NOMO-1 (cell line): ENCODE measurements around the gene OBSCN.
"Not testable (repeated sequence)": the region's sequence is repeated elsewhere in the genome, so short reads cannot be mapped to it uniquely, and the experiment has no call there.

Experiments used
- DNase-seq, 2 experiments: peaks; one replicate each; lab custom pipeline; 2025; ENCODE audit not compliant: unreplicated experiment in 2 of 2; lab: John Stamatoyannopoulos, UW

The OBSCN gene

DNA sequence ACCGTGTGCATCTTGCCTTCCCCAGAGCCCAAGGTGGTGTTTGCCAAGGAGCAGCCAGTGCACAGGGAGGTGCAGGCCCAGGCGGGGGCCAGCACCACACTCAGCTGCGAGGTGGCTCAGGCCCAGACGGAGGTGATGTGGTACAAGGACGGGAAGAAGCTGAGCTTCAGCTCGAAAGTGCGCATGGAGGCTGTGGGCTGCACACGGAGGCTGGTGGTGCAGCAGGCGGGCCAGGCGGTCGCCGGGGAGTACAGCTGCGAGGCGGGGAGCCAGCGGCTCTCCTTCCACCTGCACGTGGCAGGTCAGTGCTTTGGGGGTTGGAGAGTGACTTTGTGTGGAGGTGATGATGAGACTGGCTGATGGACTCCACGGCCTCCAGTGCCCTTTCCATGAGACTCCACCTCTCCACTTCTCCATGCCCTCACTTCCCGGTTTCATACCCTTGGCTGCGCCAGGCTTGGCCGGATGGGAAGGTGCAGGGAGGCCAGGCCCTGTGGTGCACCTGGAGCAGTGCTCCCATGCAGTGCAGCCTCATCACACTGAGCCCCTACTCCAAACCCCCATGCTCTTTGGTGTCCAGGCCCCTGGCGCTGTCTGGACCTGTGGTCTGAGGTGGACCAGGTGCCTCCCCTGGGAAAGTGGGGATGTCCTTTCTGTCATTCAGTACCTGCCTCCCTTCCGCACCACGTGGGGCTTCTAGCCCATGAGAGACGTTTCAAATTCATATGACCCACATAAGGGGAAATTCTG is 49.0 kb downstream of the OBSCN start:
- DNase-seq: no peak

DNA sequence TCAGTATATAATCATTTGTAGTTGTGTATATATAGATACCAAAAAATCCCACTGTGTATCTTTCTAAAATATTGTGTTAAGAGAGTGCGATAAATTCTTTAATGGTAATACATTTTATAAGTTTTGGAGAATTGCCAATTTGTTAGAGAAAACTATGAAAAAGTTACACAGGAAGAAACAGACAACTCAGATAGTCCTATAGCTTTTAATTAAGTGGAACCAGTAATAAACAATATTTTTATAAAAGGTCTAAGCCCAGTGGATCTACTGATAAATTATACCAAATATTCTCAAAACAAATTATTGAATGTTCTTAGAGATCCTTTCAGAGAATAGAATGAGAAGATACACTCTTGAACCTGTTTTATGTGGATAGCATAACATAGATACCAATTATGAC is 50.6 kb downstream of the OBSCN start:
- DNase-seq: no peak

- no peak for DNase-seq
Measured at GRCh38 chr1:228259368-228259894, 51.6 kb downstream of the OBSCN start.

GRCh38 chr1:228259951-228260350 is 52.1 kb downstream of the OBSCN start:
- no peak for DNase-seq

GRCh38 chr1:228261706-228262105 is 53.9 kb downstream of the OBSCN start:
- DNase-seq: no peak

- DNase-seq: no peak
Measured at GRCh38 chr1:228262475-228262874, 54.6 kb downstream of the OBSCN start.

GRCh38 chr1:228263636-228264035 is 55.8 kb downstream of the OBSCN start:
- no peak for DNase-seq

- DNase-seq: no peak
Measured at GRCh38 chr1:228264090-228264829, 56.4 kb downstream of the OBSCN start.

DNA sequence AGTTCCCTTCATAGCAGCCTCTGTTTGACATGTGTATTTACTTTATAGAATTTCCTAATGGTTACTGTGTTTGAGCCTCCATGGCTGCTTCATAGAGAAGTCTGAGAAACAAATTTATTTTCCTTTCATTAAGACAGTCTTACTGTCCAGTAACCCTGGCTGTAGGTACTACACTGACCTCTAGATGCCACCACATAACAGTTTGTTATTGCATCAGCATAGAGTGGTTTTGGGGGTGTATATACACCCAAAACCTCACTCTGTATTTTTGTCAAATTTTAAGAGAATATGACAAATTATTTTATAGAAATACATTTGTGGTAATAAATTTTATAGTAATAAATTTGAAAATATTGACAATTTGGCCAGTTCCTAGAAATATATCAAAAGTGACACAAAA is 57.3 kb downstream of the OBSCN start:
- no peak for DNase-seq

- no peak for DNase-seq
Measured at GRCh38 chr1:228267962-228268880, 60.4 kb downstream of the OBSCN start.

- no peak for DNase-seq
Measured at GRCh38 chr1:228268881-228269265, 61.0 kb downstream of the OBSCN start.

DNA sequence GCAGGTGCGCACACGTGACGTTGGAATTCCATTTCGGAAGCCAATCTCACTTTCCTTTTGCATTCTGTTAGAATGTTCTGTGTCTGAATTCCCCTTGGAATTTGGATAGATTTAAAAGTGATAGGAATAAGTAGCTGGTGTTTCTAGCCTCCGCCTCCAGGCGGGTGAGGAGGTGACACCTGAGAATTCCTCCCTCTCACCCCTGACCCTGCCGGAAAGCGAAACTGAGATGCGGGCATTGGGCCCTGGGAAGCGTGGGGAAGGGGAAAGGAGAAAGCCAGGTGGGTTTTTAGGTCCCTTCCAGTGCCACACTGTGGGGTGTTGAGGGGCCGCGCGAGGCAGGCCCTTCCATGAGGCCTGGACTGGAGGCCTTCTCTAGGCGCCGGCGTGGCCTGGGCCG is 61.6 kb downstream of the OBSCN start:
- not testable (repeated sequence) for DNase-seq

- no peak for DNase-seq
Measured at GRCh38 chr1:228270032-228270431, 62.2 kb downstream of the OBSCN start.

DNA sequence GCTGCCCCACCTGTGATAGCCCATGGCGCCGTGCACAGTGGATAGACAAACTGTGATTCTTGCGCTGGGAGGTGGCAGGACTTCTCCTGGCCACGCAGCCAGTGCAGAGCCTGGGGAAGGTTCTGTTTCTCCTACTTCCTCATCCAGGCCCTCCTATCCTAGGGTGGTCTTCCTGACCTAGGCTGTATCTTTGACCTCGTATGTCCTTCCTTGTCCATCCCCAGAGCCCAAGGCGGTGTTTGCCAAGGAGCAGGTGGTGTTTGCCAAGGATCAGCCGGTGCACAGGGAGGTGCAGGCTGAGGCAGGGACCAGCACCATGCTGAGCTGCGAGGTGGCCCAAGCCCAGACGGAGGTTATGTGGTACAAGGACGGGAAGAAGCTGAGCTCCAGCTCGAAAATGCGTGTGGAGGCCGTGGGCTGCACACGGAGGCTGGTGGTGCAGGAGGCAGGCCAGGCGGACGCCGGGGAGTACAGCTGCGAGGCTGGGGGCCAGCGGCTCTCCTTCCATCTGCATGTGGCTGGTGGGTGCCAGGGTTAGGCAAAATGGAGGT is 63.9 kb downstream of the OBSCN start:
- DNase-seq: no peak

DNA sequence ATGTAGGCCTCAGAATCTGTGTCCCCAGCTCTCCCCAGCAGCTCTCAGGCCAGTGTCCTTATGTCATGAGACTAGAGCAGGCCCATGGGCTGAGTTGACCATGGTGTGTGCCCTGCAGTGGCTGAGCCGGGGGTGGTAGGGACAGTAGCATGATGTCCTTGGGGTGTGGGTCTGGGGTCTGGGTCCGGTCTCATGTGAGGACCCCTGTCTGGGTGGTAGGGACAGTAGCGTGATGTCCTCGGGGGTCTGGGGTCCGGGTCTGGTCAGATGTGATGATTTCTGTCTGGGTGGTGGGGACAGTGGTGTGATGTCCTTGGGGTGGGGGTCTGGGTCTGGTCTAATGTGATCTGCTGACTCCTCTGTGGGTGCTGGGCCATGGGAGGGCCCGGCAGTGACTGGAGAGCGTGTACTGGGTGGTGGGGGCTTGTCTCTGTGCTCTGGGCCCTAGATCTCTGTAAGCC is 64.5 kb downstream of the OBSCN start:
- DNase-seq: no peak

DNA sequence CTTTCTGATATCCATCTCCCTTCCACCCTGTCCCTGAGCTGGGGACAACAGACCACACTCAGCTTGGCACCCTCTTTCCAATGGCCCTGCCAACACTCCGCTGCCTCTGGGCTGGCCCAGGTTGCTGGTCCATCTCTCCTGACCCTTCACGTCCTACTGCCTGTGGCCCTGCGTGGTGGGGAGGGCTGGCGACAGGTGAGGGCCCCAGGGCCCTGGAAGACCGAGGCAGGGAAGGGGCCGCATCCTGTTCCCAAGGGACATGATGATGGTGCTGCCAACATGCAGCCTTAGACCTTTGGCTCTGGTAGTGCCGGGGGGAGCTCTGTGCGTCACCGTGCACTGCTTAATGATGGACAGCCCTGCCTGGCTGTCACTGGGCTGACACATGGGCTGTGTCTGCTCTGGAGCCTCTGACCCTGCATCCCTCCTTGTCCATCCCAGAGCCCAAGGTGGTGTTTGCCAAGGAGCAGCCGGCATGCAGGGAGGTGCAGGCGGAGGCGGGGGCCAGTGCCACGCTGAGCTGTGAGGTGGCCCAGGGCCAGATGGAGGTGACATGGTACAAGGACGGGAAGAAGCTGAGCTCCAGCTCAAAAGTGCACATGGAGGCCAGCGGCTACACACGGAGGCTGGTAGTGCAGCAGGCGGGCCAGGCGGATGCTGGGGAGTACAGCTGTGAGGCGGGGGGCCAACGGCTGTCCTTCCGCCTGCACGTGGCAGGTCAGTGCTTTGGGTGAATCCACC is 65.2 kb downstream of the OBSCN start:
- no peak for DNase-seq

GRCh38 chr1:228273720-228274451 is 66.0 kb downstream of the OBSCN start:
- DNase-seq: no peak

GRCh38 chr1:228274452-228275178 is 66.8 kb downstream of the OBSCN start:
- no peak for DNase-seq

DNA sequence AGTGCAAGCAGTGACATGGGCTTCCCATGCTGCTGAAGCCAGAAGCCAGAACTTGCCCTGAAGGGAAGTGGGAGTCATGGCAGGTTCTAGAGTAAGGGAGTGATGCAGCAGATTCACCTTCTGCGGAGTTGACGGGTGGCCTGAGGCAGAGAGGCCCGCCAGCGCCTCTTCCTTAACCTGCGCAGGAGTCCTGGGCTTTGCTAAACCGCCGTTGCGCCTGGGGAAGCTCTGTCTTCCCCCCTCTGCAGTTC is 67.3 kb downstream of the OBSCN start:
- no peak for DNase-seq
